ENCODE results near the gene NME9.

Gene NME9

GRCh38 chr3:138282836-138283235 lies 46.8 kb downstream of the NME9 start:
- no peak for DNase-seq (ENCODE audit: low read depth in 2 of 2)

GRCh38 chr3:138281561-138281960 lies 48.1 kb downstream of the NME9 start:
- DNase-seq (ENCODE audit: low read depth in 2 of 2): no peak

- DNase-seq (ENCODE audit: low read depth in 2 of 2): no peak
Measured at GRCh38 chr3:138271189-138271794, 58.4 kb downstream of the NME9 start.

- DNase-seq (ENCODE audit: low read depth in 2 of 2): no peak
Measured at GRCh38 chr3:138270245-138270644, 59.4 kb downstream of the NME9 start.

GRCh38 chr3:138267083-138267482 lies 62.6 kb downstream of the NME9 start:
- no peak for DNase-seq (ENCODE audit: low read depth in 2 of 2)

GRCh38 chr3:138265745-138266144 lies 63.9 kb downstream of the NME9 start:
- DNase-seq (ENCODE audit: low read depth in 2 of 2): no peak

- no peak for DNase-seq (ENCODE audit: low read depth in 2 of 2)
Measured at GRCh38 chr3:138263104-138263503, 66.5 kb downstream of the NME9 start.

- no peak for DNase-seq (ENCODE audit: low read depth in 2 of 2)
Measured at GRCh38 chr3:138260611-138261010, 69.0 kb downstream of the NME9 start.

GRCh38 chr3:138259126-138259525 lies 70.5 kb downstream of the NME9 start:
- DNase-seq (ENCODE audit: low read depth in 2 of 2): no peak

GRCh38 chr3:138257986-138258385 lies 71.7 kb downstream of the NME9 start:
- DNase-seq (ENCODE audit: low read depth in 2 of 2): no peak

- DNase-seq (ENCODE audit: low read depth in 2 of 2): no peak
Measured at GRCh38 chr3:138256022-138256421, 73.6 kb downstream of the NME9 start.

- no peak for DNase-seq (ENCODE audit: low read depth in 2 of 2)
Measured at GRCh38 chr3:138254216-138254615, 75.4 kb downstream of the NME9 start.

GRCh38 chr3:138253609-138254008 lies 76.0 kb downstream of the NME9 start:
- no peak for DNase-seq (ENCODE audit: low read depth in 2 of 2)
